Measurements from ENCODE around the gene DDIT3. TPM values are rescaled to one million over a fixed set of nuclear protein-coding genes. Genes with fewer than 3 reads are reported as not detected.
"Not testable (repeated sequence)": the region's sequence is repeated elsewhere in the genome, so short reads cannot be mapped to it uniquely, and the experiment has no call there.

DDIT3 gene
- total and polyA plus RNA-seq, 4 donors, result 31.0 to 74.7 (median 51.4) TPM

- 98 to 100% methylated on average over 4 of the region's 4 CpGs for WGBS, 2 donors
- no peak for DNase-seq
- no peak for ATAC-seq (ENCODE audit: insufficient read depth, low FRiP score)
These were observed 9.2 kb downstream of the DDIT3 start for GRCh38 chr12:57511161-57511560.

GRCh38 chr12:57507796-57508195 lies 12.5 kb downstream of the DDIT3 start:
- not testable (repeated sequence) for H3K27ac ChIP-seq (ENCODE audit: low read depth in 1 of 2, low read length in 1 of 2); ATAC-seq (ENCODE audit: insufficient read depth, low FRiP score); H3K9me3 ChIP-seq (ENCODE audit: control insufficient read depth in 4 of 4, insufficient read depth in 3 of 4, low read length in 3 of 4); H3K9ac ChIP-seq (ENCODE audit: insufficient read depth in 1 of 2, low read length in 2 of 2); H3K4me1 ChIP-seq (ENCODE audit: control insufficient read depth in 5 of 5, insufficient read depth in 5 of 5, low read length in 5 of 5); DNase-seq; H3K27me3 ChIP-seq (ENCODE audit: control insufficient read depth in 3 of 3, insufficient read depth in 3 of 3, low read length in 2 of 3); H3K4me3 ChIP-seq
- WGBS, 2 donors, result 96 to 98% methylated on average over 13 to 25 of the region's 28 CpGs
- H3K36me3 ChIP-seq (ENCODE audit: control insufficient read depth in 4 of 4, insufficient read depth in 4 of 4, low read length in 4 of 4), result peaks cover 8 to 34% (median 24%) of the 10 kb centered on the region in 4 donors

More at GRCh38 chr12:57511161-57511560, 9.2 kb downstream of the DDIT3 start:
- Histone ChIP-seq H3K4me3 (no peak overlapping the region), H3K27me3 (ENCODE audit: control insufficient read depth in 3 of 3, insufficient read depth in 3 of 3, low read length in 2 of 3) (no peaks in the 10 kb centered on the region), H3K36me3 (ENCODE audit: control insufficient read depth in 4 of 4, insufficient read depth in 4 of 4, low read length in 4 of 4) (peaks cover 24 to 39% (median 35%) of the 10 kb centered on the region in 4 donors), H3K9me3 (ENCODE audit: control insufficient read depth in 4 of 4, insufficient read depth in 3 of 4, low read length in 3 of 4) (no peaks in the 10 kb centered on the region), H3K27ac (ENCODE audit: low read depth in 1 of 2, low read length in 1 of 2) (no peak overlapping the region), H3K4me1 (ENCODE audit: control insufficient read depth in 5 of 5, insufficient read depth in 5 of 5, low read length in 5 of 5) (no peaks in the 10 kb centered on the region), H3K9ac (ENCODE audit: insufficient read depth in 1 of 2, low read length in 2 of 2) (no peak overlapping the region)
- TF ChIP-seq CTCF (IDR thresholded peaks at IDR 0.05; ENCODE audit: control extremely low read depth, extremely low read depth), result no peak

- not testable (repeated sequence) for DNase-seq; H3K9ac ChIP-seq (ENCODE audit: insufficient read depth in 1 of 2, low read length in 2 of 2); H3K27me3 ChIP-seq (ENCODE audit: control insufficient read depth in 3 of 3, insufficient read depth in 3 of 3, low read length in 2 of 3); H3K27ac ChIP-seq (ENCODE audit: low read depth in 1 of 2, low read length in 1 of 2); H3K9me3 ChIP-seq (ENCODE audit: control insufficient read depth in 4 of 4, insufficient read depth in 3 of 4, low read length in 3 of 4); H3K4me3 ChIP-seq; ATAC-seq (ENCODE audit: insufficient read depth, low FRiP score); H3K4me1 ChIP-seq (ENCODE audit: control insufficient read depth in 5 of 5, insufficient read depth in 5 of 5, low read length in 5 of 5)
- WGBS, 2 donors, result 89 to 92% methylated on average over 3 to 4 of the region's 4 CpGs
- peaks cover 8 to 32% (median 25%) of the 10 kb centered on the region in 4 donors for H3K36me3 ChIP-seq (ENCODE audit: control insufficient read depth in 4 of 4, insufficient read depth in 4 of 4, low read length in 4 of 4)
These were observed 13.8 kb downstream of the DDIT3 start for GRCh38 chr12:57506541-57506940.

- not testable (repeated sequence) for DNase-seq; H3K27ac ChIP-seq (ENCODE audit: low read depth in 1 of 2, low read length in 1 of 2); ATAC-seq (ENCODE audit: insufficient read depth, low FRiP score); H3K9ac ChIP-seq (ENCODE audit: insufficient read depth in 1 of 2, low read length in 2 of 2); H3K9me3 ChIP-seq (ENCODE audit: control insufficient read depth in 4 of 4, insufficient read depth in 3 of 4, low read length in 3 of 4); H3K4me3 ChIP-seq; H3K4me1 ChIP-seq (ENCODE audit: control insufficient read depth in 5 of 5, insufficient read depth in 5 of 5, low read length in 5 of 5); H3K27me3 ChIP-seq (ENCODE audit: control insufficient read depth in 3 of 3, insufficient read depth in 3 of 3, low read length in 2 of 3)
- 98% methylated on average over 17 to 22 of the region's 22 CpGs for WGBS, 2 donors
- peaks cover 31 to 52% (median 40%) of the 10 kb centered on the region in 4 donors for H3K36me3 ChIP-seq (ENCODE audit: control insufficient read depth in 4 of 4, insufficient read depth in 4 of 4, low read length in 4 of 4)
These were observed 17.9 kb downstream of the DDIT3 start for GRCh38 chr12:57502311-57502969.

GRCh38 chr12:57500213-57500612 lies 20.1 kb downstream of the DDIT3 start:
- ATAC-seq (ENCODE audit: insufficient read depth, low FRiP score) (no peak), DNase-seq (no peak)
- no peak overlapping the region for H3K4me3 ChIP-seq
- no peak overlapping the region for H3K27ac ChIP-seq (ENCODE audit: low read depth in 1 of 2, low read length in 1 of 2)
- no peaks in the 10 kb centered on the region for H3K4me1 ChIP-seq (ENCODE audit: control insufficient read depth in 5 of 5, insufficient read depth in 5 of 5, low read length in 5 of 5)
- H3K9ac ChIP-seq (ENCODE audit: insufficient read depth in 1 of 2, low read length in 2 of 2), result no peak overlapping the region
- no peaks in the 10 kb centered on the region for H3K27me3 ChIP-seq (ENCODE audit: control insufficient read depth in 3 of 3, insufficient read depth in 3 of 3, low read length in 2 of 3)
- peaks cover 23 to 51% (median 37%) of the 10 kb centered on the region in 4 donors for H3K36me3 ChIP-seq (ENCODE audit: control insufficient read depth in 4 of 4, insufficient read depth in 4 of 4, low read length in 4 of 4)
- WGBS, 2 donors, result 66 to 90% methylated on average over 11 of the region's 11 CpGs
- no peak for TF ChIP-seq CTCF (IDR thresholded peaks at IDR 0.05; ENCODE audit: control extremely low read depth, extremely low read depth)
- H3K9me3 ChIP-seq (ENCODE audit: control insufficient read depth in 4 of 4, insufficient read depth in 3 of 4, low read length in 3 of 4), result peaks cover 0 to 2% (median 0%) of the 10 kb centered on the region in 4 donors

Data from lung (tissue), 12 donors.